Lung (tissue), 12 donors: ENCODE results near the gene C16orf87. TPM values are rescaled to one million over a fixed set of nuclear protein-coding genes. Genes with fewer than 3 reads are reported as not detected.

Source experiments
- ATAC-seq: fragments of 200-7000 bp; cut with Tn5 transposase; one replicate; pipeline ENCODE4 v1.9.1; 2020; ENCODE audit warnings: moderate number of reproducible peaks; ENCODE audit not compliant: insufficient read depth, low FRiP score
- DNase-seq, 3 donors: peaks; one replicate each; pipeline ENCODE4 v3.0.0-alpha.2; 2013 to 2017
- H3K27ac ChIP-seq, 2 donors: one replicate each; pipeline ENCODE4 v1.5.1; 2013; ENCODE audit warnings: mild to moderate bottlenecking in 2 of 2, moderate library complexity in 2 of 2, control low read depth in 1 of 2, inconsistent platforms in 1 of 2, low read depth in 1 of 2, low read length in 1 of 2
- H3K27me3 ChIP-seq, 3 donors: one replicate each; pipeline ENCODE4 v1.5.1; 2013; ENCODE audit warnings: low read length in 2 of 3; ENCODE audit not compliant: control insufficient read depth in 3 of 3, insufficient read depth in 3 of 3
- H3K36me3 ChIP-seq, 4 donors: one replicate each; pipeline ENCODE4 v1.5.1; 2013; ENCODE audit warnings: low read length in 4 of 4, mild to moderate bottlenecking in 1 of 4, moderate library complexity in 1 of 4; ENCODE audit not compliant: control insufficient read depth in 4 of 4, insufficient read depth in 4 of 4
- H3K4me1 ChIP-seq, 5 donors: one replicate each; pipeline ENCODE4 v1.5.1; 2013; ENCODE audit warnings: low read length in 5 of 5, mild to moderate bottlenecking in 2 of 5, moderate library complexity in 1 of 5; ENCODE audit not compliant: control insufficient read depth in 5 of 5, insufficient read depth in 5 of 5
- H3K4me3 ChIP-seq: one replicate; pipeline ENCODE4 v1.5.1; 2013; ENCODE audit warnings: mild to moderate bottlenecking, control low read depth, moderate library complexity
- H3K9ac ChIP-seq, 2 donors: one replicate each; pipeline ENCODE4 v1.5.1; 2013; ENCODE audit warnings: low read length in 2 of 2, control low read depth in 1 of 2; ENCODE audit not compliant: insufficient read depth in 1 of 2
- H3K9me3 ChIP-seq, 4 donors: one replicate each; pipeline ENCODE4 v1.5.1; 2013; ENCODE audit warnings: low read length in 3 of 4, mild to moderate bottlenecking in 1 of 4, moderate library complexity in 1 of 4; ENCODE audit not compliant: control insufficient read depth in 4 of 4, insufficient read depth in 3 of 4
- WGBS, 2 donors: extraction: QIAGEN DNeasy Blood & Tissue Kit; methylation state at CpG; one replicate each; pipeline ENCODE4 v1.1.7; 2013; 5-methylcytosine and 5-hydroxymethylcytosine counted together
- polyA plus RNA-seq, 2 donors: library from polyadenylated mRNA; stranded (reverse); fragments of 200-250 nt; gene quantifications; one replicate each; pipeline ENCODE4 v1.2.1, GENCODE V29; 2013
- total RNA-seq, 2 donors: library from RNA; depleted of rRNA in 1 of 2; stranded (reverse); fragments of >200 nt in 1 of 2; gene quantifications; one replicate each; pipeline ENCODE4 v1.2.1, GENCODE V29; 2014 to 2021
- TF ChIP-seq, protein P1 (sequence below): IDR thresholded peaks from 2 replicates; pipeline ENCODE4 v1.5.1; 2012; ENCODE audit warnings: mild to moderate bottlenecking; ENCODE audit errors: control extremely low read depth, extremely low read depth
- donor health status: control.
- donor health status: control.
- donor health status: Bipolar disorder and iron deficiency.
- donor health status: healthy.
- donor health status: DM: yes; HTN: yes; CAD: no.

The C16orf87 gene
- total and polyA plus RNA-seq, 4 donors = 2.8 to 17.2 (median 4.9) TPM

DNA sequence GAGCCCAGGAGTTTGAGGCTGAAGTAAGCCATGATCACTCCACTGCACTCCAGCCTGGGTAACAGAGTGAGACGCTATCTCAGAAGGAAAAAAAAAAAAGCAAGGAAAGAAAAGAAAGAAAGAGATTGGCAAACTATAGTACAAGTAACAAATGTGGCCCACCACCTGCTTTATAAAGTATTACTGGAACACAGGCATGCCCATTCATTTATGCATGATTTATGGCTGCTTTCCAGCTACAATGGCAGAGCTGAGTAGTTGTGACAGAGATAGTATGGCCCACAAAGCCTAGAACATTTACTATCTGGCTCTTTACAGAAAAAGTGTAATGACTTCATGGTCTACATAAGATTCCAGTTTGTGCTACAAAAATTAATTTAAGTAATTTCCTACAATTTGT lies 23.6 kb downstream of the C16orf87 start:
- TF ChIP-seq, protein P1, sequence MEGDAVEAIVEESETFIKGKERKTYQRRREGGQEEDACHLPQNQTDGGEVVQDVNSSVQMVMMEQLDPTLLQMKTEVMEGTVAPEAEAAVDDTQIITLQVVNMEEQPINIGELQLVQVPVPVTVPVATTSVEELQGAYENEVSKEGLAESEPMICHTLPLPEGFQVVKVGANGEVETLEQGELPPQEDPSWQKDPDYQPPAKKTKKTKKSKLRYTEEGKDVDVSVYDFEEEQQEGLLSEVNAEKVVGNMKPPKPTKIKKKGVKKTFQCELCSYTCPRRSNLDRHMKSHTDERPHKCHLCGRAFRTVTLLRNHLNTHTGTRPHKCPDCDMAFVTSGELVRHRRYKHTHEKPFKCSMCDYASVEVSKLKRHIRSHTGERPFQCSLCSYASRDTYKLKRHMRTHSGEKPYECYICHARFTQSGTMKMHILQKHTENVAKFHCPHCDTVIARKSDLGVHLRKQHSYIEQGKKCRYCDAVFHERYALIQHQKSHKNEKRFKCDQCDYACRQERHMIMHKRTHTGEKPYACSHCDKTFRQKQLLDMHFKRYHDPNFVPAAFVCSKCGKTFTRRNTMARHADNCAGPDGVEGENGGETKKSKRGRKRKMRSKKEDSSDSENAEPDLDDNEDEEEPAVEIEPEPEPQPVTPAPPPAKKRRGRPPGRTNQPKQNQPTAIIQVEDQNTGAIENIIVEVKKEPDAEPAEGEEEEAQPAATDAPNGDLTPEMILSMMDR = no peak
- H3K9me3 ChIP-seq = no peaks in the 10 kb centered on the region
- H3K4me1 ChIP-seq = peaks cover 0 to 8% (median 0%) of the 10 kb centered on the region in 5 donors
- H3K9ac ChIP-seq = no peak overlapping the region
- DNase-seq (no peak), ATAC-seq (no peak)
- peaks cover 0 to 9% (median 2%) of the 10 kb centered on the region in 4 donors for H3K36me3 ChIP-seq
- no peaks in the 10 kb centered on the region for H3K27me3 ChIP-seq
- H3K4me3 ChIP-seq = no peak overlapping the region
- whole genome bisulfite sequencing, 2 donors = 100% methylated on average over 1 of the region's 1 CpG
- no peak overlapping the region for H3K27ac ChIP-seq

DNA sequence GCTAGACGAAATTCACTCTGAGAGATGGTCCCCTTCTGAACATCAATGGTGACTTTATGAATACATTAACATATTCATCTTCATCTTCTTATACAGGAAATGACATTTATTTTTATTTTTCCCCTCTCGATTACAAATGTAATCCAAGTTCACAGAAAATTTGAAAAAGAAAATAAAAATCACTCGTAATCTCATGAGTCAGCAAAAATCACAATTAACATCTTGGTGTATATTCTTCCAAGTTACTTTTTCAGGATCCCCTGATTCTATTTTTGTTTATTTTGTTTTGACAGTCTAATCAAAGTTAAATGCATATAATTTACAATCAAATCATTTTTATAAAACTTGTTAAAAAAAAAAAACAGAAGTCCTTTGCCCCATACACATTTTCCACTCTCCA lies 27.6 kb downstream of the C16orf87 start:
- Histone ChIP-seq H3K9me3 (no peaks in the 10 kb centered on the region), H3K4me3 (no peak overlapping the region), H3K27me3 (no peaks in the 10 kb centered on the region), H3K27ac (no peak overlapping the region), H3K36me3 (peaks cover 0 to 9% (median 2%) of the 10 kb centered on the region in 4 donors), H3K4me1 (no peaks in the 10 kb centered on the region), H3K9ac (no peak overlapping the region)
- no peak for ATAC-seq
- TF ChIP-seq, protein P1 = no peak
- 79 to 80% methylated on average over 3 of the region's 3 CpGs for WGBS, 2 donors
- no peak for DNase-seq

DNA sequence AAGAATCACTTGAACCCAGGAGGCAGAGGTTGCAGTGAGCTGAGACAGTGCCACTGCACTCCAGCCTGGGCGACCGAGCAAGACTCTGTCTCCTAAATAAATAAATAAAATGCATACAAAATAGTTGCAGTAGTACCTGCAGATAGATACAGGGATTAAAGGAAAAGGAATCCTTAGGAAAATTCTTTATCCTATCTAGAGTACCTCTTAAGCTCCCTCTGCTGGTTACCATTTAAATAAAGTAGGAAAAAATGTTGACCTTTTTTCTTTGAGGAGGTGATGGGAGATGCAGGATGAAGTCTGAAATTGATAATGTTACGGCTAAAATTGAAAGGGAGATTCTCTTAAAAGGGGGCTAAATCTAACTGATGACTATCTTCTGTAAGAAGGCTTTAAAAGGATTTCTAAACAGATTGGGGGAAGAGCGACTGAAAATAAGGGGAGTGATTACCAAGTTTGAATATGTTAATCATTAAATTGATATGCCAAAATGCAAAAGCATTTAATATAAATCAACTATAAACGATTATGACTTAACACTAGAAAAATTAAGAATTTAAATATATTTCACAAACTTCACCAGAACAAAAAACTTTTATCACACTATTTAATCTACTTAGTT lies 29.4 kb downstream of the C16orf87 start:
- WGBS, 2 donors = 75 to 90% methylated on average over 5 of the region's 5 CpGs
- Histone ChIP-seq H3K36me3 (peaks cover 0 to 4% (median under 1%) of the 10 kb centered on the region in 4 donors), H3K27me3 (no peaks in the 10 kb centered on the region), H3K4me3 (no peak overlapping the region), H3K9ac (no peak overlapping the region), H3K4me1 (no peaks in the 10 kb centered on the region), H3K27ac (no peak overlapping the region), H3K9me3 (no peaks in the 10 kb centered on the region)
- TF ChIP-seq, protein P1 = no peak
- ATAC-seq = no peak
- peak in 1 of 3 donors; percentile 23 for DNase-seq

DNA sequence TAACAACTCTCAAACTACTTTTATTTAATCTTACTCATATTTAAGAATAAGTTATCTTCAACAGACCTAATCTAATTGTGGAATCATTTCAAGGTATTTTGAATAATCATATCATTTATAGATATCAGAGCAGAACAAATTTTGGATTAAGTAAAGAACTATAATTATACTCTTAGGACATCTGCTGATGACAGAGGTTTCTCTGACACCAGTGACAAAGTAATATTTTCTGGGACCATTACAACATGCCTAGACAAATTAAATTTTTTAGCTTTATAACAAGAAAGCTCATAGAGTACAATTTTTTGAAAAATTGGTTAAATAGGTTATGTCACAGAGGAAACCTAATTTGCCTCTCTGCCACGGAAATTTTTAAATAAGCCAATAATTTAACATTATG lies 30.5 kb downstream of the C16orf87 start:
- 95 to 96% methylated on average over 1 of the region's 1 CpG for WGBS, 2 donors

More for the DNA sequence above, 30.5 kb downstream of the C16orf87 start:
- peaks cover 0 to 4% (median under 1%) of the 10 kb centered on the region in 4 donors for H3K36me3 ChIP-seq
- no peak for ATAC-seq
- H3K27me3 ChIP-seq = no peaks in the 10 kb centered on the region
- H3K4me1 ChIP-seq = no peaks in the 10 kb centered on the region
- no peak overlapping the region for H3K27ac ChIP-seq
- no peak overlapping the region for H3K4me3 ChIP-seq
- H3K9me3 ChIP-seq = peaks cover 0 to 1% (median 0%) of the 10 kb centered on the region in 4 donors
- no peak for DNase-seq
- TF ChIP-seq, protein P1 = no peak
- H3K9ac ChIP-seq = no peak overlapping the region
